ENCODE measurements around the gene TCOF1.

TCOF1 gene

GRCh38 chr5:150335778-150336177 lies 21.7 kb upstream of the TCOF1 start:
- Histone ChIP-seq H3K4ac (ENCODE audit: low read depth, low read length) (no peak overlapping the region), H3K79me1 (ENCODE audit: low read length) (no peaks in the 10 kb centered on the region), H3K36me3 (ENCODE audit: control insufficient read depth, insufficient read depth, low read length) (no peaks in the 10 kb centered on the region), H3K4me1 (ENCODE audit: control insufficient read depth, low read depth, low read length) (no peaks in the 10 kb centered on the region), H3K56ac (ENCODE audit: low read length) (no peak overlapping the region), H3K9ac (ENCODE audit: low read length) (no peak overlapping the region), H2BK15ac (replicated peaks; ENCODE audit: low read depth) (no peak overlapping the region), H3K4me2 (ENCODE audit: low read length) (no peak overlapping the region), H3K23ac (ENCODE audit: low read length) (no peak overlapping the region), H4K8ac (ENCODE audit: low read depth, low read length) (no peak overlapping the region), H3K27ac (ENCODE audit: low read depth, low read length) (no peak overlapping the region), H2AK5ac (ENCODE audit: low read length) (no peak overlapping the region), H3K27me3 (ENCODE audit: insufficient read depth, low read length, poor library complexity) (no peaks in the 10 kb centered on the region), H4K5ac (ENCODE audit: low read length) (no peak overlapping the region), H2BK120ac (ENCODE audit: low read depth, low read length) (no peak overlapping the region), H3K79me2 (ENCODE audit: control insufficient read depth, insufficient read depth, low read length) (no peaks in the 10 kb centered on the region), H2BK5ac (ENCODE audit: low read length) (no peak overlapping the region), H3K18ac (ENCODE audit: low read length) (no peak overlapping the region), H3K4me3 (ENCODE audit: low read length) (no peak overlapping the region)
- no CpG with 5 or more reads among the region's 4 CpGs for WGBS (ENCODE audit: extremely low coverage, insufficient coverage, low lambda C conversion rate)
- DNase-seq: no peak

DNA sequence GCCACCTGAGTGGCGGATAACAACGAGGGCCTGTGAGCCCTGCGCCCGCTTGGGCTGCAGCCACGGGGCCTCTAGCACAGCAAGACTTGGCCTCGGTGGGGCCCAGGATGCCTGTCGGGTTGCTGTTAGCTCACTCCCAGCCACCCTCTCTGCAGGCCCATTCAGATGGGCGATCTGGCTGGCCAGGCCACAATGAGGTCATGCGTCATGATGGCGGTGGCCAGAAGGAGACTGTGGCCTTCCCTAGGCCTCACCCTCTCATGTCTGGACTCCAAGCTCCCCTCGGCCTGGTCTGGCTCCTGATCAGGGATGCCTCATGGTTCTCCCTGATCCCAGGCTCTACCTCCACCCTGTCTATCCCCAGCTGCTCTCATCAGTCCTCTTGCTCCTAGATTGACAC lies 19.0 kb upstream of the TCOF1 start:
- Histone ChIP-seq H3K4me3 (ENCODE audit: low read length) (no peak overlapping the region), H2BK15ac (replicated peaks; ENCODE audit: low read depth) (no peak overlapping the region), H2BK5ac (ENCODE audit: low read length) (no peak overlapping the region), H3K9ac (ENCODE audit: low read length) (no peak overlapping the region), H2AK5ac (ENCODE audit: low read length) (no peak overlapping the region), H3K23ac (ENCODE audit: low read length) (no peak overlapping the region), H3K27ac (ENCODE audit: low read depth, low read length) (no peak overlapping the region), H2BK120ac (ENCODE audit: low read depth, low read length) (no peak overlapping the region), H3K4ac (ENCODE audit: low read depth, low read length) (no peak overlapping the region), H4K5ac (ENCODE audit: low read length) (no peak overlapping the region), H3K27me3 (ENCODE audit: insufficient read depth, low read length, poor library complexity) (no peaks in the 10 kb centered on the region), H3K56ac (ENCODE audit: low read length) (no peak overlapping the region), H3K79me2 (ENCODE audit: control insufficient read depth, insufficient read depth, low read length) (no peaks in the 10 kb centered on the region), H3K4me1 (ENCODE audit: control insufficient read depth, low read depth, low read length) (no peaks in the 10 kb centered on the region), H3K79me1 (ENCODE audit: low read length) (no peaks in the 10 kb centered on the region), H3K36me3 (ENCODE audit: control insufficient read depth, insufficient read depth, low read length) (no peaks in the 10 kb centered on the region), H3K4me2 (ENCODE audit: low read length) (no peak overlapping the region), H4K8ac (ENCODE audit: low read depth, low read length) (no peak overlapping the region), H3K18ac (ENCODE audit: low read length) (no peak overlapping the region)
- no CpG with 5 or more reads among the region's 11 CpGs for WGBS (ENCODE audit: extremely low coverage, insufficient coverage, low lambda C conversion rate)
- DNase-seq: no peak

DNA sequence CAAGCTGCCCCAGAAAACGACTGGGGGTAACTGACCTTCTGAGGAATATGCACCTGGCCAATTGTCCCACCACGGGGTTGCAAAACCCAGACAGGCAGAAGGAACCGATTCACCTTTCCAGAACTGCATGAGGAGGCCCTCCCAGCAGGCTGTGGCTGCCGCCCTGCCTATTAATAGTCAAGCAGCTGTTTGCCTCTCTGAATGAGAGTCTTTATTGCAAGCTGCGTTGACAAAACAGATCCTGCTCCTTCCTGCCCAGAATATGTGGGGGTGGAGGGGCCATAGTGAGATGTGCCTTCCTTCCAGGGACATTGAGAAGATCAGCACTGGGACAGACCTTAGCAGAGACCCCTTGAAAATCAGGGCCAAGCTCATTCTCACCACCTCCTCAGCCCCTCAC lies 18.3 kb upstream of the TCOF1 start:
- Histone ChIP-seq H2BK15ac (replicated peaks; ENCODE audit: low read depth) (no peak overlapping the region), H3K27ac (ENCODE audit: low read depth, low read length) (no peak overlapping the region), H2BK120ac (ENCODE audit: low read depth, low read length) (no peak overlapping the region), H3K18ac (ENCODE audit: low read length) (no peak overlapping the region), H3K4ac (ENCODE audit: low read depth, low read length) (no peak overlapping the region), H2AK5ac (ENCODE audit: low read length) (no peak overlapping the region), H3K79me2 (ENCODE audit: control insufficient read depth, insufficient read depth, low read length) (no peaks in the 10 kb centered on the region), H4K8ac (ENCODE audit: low read depth, low read length) (no peak overlapping the region), H2BK5ac (ENCODE audit: low read length) (no peak overlapping the region), H3K79me1 (ENCODE audit: low read length) (no peaks in the 10 kb centered on the region), H3K4me2 (ENCODE audit: low read length) (no peak overlapping the region), H3K23ac (ENCODE audit: low read length) (no peak overlapping the region), H3K36me3 (ENCODE audit: control insufficient read depth, insufficient read depth, low read length) (no peaks in the 10 kb centered on the region), H3K4me1 (ENCODE audit: control insufficient read depth, low read depth, low read length) (no peaks in the 10 kb centered on the region), H3K27me3 (ENCODE audit: insufficient read depth, low read length, poor library complexity) (no peaks in the 10 kb centered on the region), H3K4me3 (ENCODE audit: low read length) (no peak overlapping the region), H4K5ac (ENCODE audit: low read length) (no peak overlapping the region), H3K56ac (ENCODE audit: low read length) (no peak overlapping the region), H3K9ac (ENCODE audit: low read length) (no peak overlapping the region)
- WGBS (ENCODE audit: extremely low coverage, insufficient coverage, low lambda C conversion rate): no CpG with 5 or more reads among the region's 5 CpGs
- no peak for DNase-seq

DNA sequence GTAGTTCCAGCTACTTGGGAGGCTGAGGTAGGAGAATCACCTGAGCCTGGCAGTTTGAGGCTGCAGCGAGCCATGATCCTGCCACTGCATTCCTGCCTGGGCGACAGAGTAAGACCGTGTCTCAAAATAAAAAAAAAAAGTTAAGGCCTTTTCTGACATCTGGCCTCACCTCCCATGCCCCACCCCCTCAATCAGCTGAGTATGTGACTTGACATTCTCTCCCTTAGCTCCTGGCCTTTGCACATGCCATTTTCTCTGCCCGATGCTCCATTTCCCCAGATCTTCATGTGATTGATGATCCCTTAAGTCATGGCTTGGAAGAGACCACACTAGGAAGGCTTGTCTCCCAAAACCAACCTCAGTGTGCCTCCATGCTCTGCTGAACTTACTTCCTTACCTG lies 17.7 kb upstream of the TCOF1 start:
- no peak overlapping the region for H4K5ac ChIP-seq (ENCODE audit: low read length)
- DNase-seq: no peak
- no peaks in the 10 kb centered on the region for H3K4me1 ChIP-seq (ENCODE audit: control insufficient read depth, low read depth, low read length)
- H3K4ac ChIP-seq (ENCODE audit: low read depth, low read length): no peak overlapping the region
- no peaks in the 10 kb centered on the region for H3K79me1 ChIP-seq (ENCODE audit: low read length)
- H2BK120ac ChIP-seq (ENCODE audit: low read depth, low read length): no peak overlapping the region
- H2AK5ac ChIP-seq (ENCODE audit: low read length): no peak overlapping the region
- H3K56ac ChIP-seq (ENCODE audit: low read length): no peak overlapping the region
- no peak overlapping the region for H3K4me2 ChIP-seq (ENCODE audit: low read length)
- H2BK15ac ChIP-seq (replicated peaks; ENCODE audit: low read depth): no peak overlapping the region
- H4K8ac ChIP-seq (ENCODE audit: low read depth, low read length): no peak overlapping the region
- no peak overlapping the region for H2BK5ac ChIP-seq (ENCODE audit: low read length)
- H3K27me3 ChIP-seq (ENCODE audit: insufficient read depth, low read length, poor library complexity): no peaks in the 10 kb centered on the region
- no peak overlapping the region for H3K4me3 ChIP-seq (ENCODE audit: low read length)
- no peaks in the 10 kb centered on the region for H3K36me3 ChIP-seq (ENCODE audit: control insufficient read depth, insufficient read depth, low read length)
- H3K79me2 ChIP-seq (ENCODE audit: control insufficient read depth, insufficient read depth, low read length): no peaks in the 10 kb centered on the region
- no peak overlapping the region for H3K18ac ChIP-seq (ENCODE audit: low read length)
- no peak overlapping the region for H3K23ac ChIP-seq (ENCODE audit: low read length)
- H3K27ac ChIP-seq (ENCODE audit: low read depth, low read length): no peak overlapping the region
- H3K9ac ChIP-seq (ENCODE audit: low read length): no peak overlapping the region
- WGBS (ENCODE audit: extremely low coverage, insufficient coverage, low lambda C conversion rate): no CpG with 5 or more reads among the region's 4 CpGs

GRCh38 chr5:150340614-150341255 lies 16.8 kb upstream of the TCOF1 start:
- Histone ChIP-seq H2AK5ac (ENCODE audit: low read length) (no peak overlapping the region), H3K79me1 (ENCODE audit: low read length) (no peaks in the 10 kb centered on the region), H3K18ac (ENCODE audit: low read length) (no peak overlapping the region), H2BK15ac (replicated peaks; ENCODE audit: low read depth) (no peak overlapping the region), H3K36me3 (ENCODE audit: control insufficient read depth, insufficient read depth, low read length) (no peaks in the 10 kb centered on the region), H3K23ac (ENCODE audit: low read length) (no peak overlapping the region), H3K4ac (ENCODE audit: low read depth, low read length) (no peak overlapping the region), H3K4me3 (ENCODE audit: low read length) (no peak overlapping the region), H4K8ac (ENCODE audit: low read depth, low read length) (no peak overlapping the region), H3K4me2 (ENCODE audit: low read length) (no peak overlapping the region), H3K79me2 (ENCODE audit: control insufficient read depth, insufficient read depth, low read length) (no peaks in the 10 kb centered on the region), H3K9ac (ENCODE audit: low read length) (no peak overlapping the region), H3K56ac (ENCODE audit: low read length) (no peak overlapping the region), H4K5ac (ENCODE audit: low read length) (no peak overlapping the region), H3K4me1 (ENCODE audit: control insufficient read depth, low read depth, low read length) (no peaks in the 10 kb centered on the region), H3K27ac (ENCODE audit: low read depth, low read length) (no peak overlapping the region), H3K27me3 (ENCODE audit: insufficient read depth, low read length, poor library complexity) (no peaks in the 10 kb centered on the region), H2BK5ac (ENCODE audit: low read length) (no peak overlapping the region), H2BK120ac (ENCODE audit: low read depth, low read length) (no peak overlapping the region)
- WGBS (ENCODE audit: extremely low coverage, insufficient coverage, low lambda C conversion rate): no CpG with 5 or more reads among the region's 7 CpGs
- no peak for DNase-seq

GRCh38 chr5:150341331-150341730 lies 16.2 kb upstream of the TCOF1 start:
- H3K18ac ChIP-seq (ENCODE audit: low read length): no peak overlapping the region
- H2BK5ac ChIP-seq (ENCODE audit: low read length): no peak overlapping the region
- H3K4me2 ChIP-seq (ENCODE audit: low read length): no peak overlapping the region
- H3K4me1 ChIP-seq (ENCODE audit: control insufficient read depth, low read depth, low read length): no peaks in the 10 kb centered on the region
- H3K4me3 ChIP-seq (ENCODE audit: low read length): no peak overlapping the region
- no peak overlapping the region for H3K56ac ChIP-seq (ENCODE audit: low read length)
- H4K8ac ChIP-seq (ENCODE audit: low read depth, low read length): no peak overlapping the region
- H2BK120ac ChIP-seq (ENCODE audit: low read depth, low read length): no peak overlapping the region
- no peaks in the 10 kb centered on the region for H3K36me3 ChIP-seq (ENCODE audit: control insufficient read depth, insufficient read depth, low read length)
- H4K5ac ChIP-seq (ENCODE audit: low read length): no peak overlapping the region
- no peak overlapping the region for H2AK5ac ChIP-seq (ENCODE audit: low read length)
- no CpG with 5 or more reads among the region's 4 CpGs for WGBS (ENCODE audit: extremely low coverage, insufficient coverage, low lambda C conversion rate)
- no peaks in the 10 kb centered on the region for H3K79me2 ChIP-seq (ENCODE audit: control insufficient read depth, insufficient read depth, low read length)
- H3K4ac ChIP-seq (ENCODE audit: low read depth, low read length): no peak overlapping the region
- no peak for DNase-seq
- no peak overlapping the region for H3K27ac ChIP-seq (ENCODE audit: low read depth, low read length)
- H3K23ac ChIP-seq (ENCODE audit: low read length): no peak overlapping the region
- H2BK15ac ChIP-seq (replicated peaks; ENCODE audit: low read depth): no peak overlapping the region
- H3K27me3 ChIP-seq (ENCODE audit: insufficient read depth, low read length, poor library complexity): no peaks in the 10 kb centered on the region
- H3K79me1 ChIP-seq (ENCODE audit: low read length): no peaks in the 10 kb centered on the region
- H3K9ac ChIP-seq (ENCODE audit: low read length): no peak overlapping the region

All from mesendoderm (in vitro differentiated cells).